Epidermal melanocyte (primary cell): Measurements from ENCODE around the gene ALK.

Experiments used
- DNase-seq: peaks from one replicate; pipeline ENCODE4 v3.0.0; 2011; ENCODE audit warnings: low spot score; ENCODE audit not compliant: insufficient read length

ALK gene

DNA sequence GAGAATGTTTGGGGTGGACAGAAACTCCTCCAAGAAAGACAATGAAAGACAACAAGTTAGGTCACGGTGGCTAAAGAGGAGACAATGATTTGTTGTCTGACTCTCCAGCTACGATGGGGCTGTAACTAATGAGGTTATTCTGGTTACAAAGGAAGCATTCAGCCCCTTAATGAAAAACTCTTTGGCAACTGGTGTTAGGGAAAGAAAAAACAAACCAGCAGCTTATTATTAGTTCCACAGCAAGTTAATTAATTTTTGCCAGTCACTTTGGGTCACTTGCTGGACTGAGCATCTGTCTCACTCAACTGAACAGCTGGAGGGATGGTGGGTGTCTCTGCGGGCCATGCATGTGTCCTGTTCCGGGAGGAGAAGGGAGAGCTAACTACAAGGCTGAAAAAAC lies 263.7 kb downstream of the ALK start:
- peak; percentile 26 for DNase-seq

DNA sequence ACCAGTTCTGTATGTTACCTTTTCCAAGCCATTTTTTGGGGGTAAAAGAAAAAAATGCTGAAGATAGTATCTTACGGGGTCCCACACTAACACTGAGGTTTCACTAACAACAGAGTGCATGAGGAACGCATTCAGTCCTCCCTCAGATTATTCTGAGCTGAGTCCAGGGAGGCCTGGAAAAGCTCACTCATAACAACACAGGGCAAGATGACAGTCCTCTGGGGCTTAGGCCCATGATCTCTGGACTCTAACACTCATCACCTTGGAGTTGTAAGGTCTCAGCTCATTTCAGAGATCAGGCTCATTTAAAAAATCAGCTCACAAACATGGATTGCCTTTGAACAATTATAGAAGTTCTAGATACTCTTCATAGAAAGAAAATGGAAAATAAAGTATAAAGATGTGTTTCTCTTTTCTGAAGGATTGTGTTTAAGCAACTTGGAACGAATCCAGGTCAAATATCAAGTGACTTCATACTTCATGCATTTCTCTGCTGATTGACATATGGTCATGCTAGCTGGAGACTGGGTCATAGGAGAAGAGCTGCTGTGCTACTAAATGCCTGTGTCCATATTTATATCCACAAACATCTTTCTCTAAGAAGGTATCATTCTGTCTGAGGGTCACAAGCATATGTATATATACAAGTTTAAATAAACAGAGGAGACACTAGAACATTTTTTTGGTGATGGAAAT lies 265.8 kb downstream of the ALK start:
- no peak for DNase-seq

DNA sequence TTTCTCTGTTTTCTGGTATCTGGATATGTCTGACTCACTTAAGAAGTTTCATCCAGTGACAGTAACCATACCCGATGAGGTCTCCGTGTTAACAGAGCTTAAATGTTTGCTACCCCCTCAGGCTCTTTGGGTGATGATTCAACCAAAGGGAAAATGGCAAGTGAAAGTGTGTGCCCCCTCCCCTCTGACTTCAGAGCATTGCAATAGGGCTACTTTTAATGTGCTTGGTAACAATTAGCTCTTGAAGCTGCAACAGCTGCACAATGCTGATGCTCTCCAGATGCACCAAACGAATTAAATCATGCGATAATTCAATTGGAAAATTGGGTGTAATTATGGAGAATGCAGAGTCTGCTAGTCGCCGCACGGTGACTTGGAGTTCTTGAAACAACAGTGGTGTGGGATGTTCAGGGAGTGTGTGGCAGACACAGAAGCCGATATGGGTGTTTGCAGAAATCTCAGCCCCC lies 270.7 kb downstream of the ALK start:
- no peak for DNase-seq

DNA sequence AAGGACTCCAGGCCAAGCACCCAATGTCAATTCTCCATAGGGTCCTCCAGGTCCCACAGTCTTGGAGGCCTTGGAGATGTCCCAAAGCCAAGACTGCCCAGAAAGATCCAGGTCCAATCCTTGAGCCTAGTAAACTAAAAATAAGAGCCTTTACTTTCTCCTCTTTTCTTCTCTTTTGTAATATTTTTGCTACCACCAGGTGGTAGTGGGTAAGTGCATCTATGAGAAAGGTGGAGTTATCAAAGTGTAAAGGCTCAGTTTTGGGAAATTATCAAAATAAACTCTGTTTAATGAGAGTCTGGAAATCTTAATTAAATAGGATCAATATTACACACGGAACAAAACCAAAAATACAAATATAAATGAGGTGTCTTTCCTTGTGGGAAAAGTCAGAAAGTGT lies 276.4 kb downstream of the ALK start:
- DNase-seq, result no peak

DNA sequence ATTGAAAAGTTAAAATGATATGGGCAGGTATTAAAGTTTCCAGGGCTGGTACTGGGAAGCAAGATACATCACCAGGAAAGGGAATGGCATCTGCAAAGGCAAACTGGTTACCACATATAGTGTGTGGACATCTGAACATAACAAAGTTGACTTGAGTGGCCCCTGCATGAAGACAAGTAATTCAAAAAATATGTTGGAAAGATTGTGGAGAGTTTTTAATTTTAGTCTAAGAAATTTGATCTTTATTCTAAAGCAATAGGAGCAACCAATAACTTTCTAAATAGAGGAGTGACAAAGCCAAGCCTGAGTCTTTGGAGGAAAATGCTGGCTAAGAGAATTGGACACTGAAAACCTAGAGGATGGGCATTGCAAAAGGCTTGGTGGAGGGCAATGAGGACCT lies 278.2 kb downstream of the ALK start:
- no peak for DNase-seq

DNA sequence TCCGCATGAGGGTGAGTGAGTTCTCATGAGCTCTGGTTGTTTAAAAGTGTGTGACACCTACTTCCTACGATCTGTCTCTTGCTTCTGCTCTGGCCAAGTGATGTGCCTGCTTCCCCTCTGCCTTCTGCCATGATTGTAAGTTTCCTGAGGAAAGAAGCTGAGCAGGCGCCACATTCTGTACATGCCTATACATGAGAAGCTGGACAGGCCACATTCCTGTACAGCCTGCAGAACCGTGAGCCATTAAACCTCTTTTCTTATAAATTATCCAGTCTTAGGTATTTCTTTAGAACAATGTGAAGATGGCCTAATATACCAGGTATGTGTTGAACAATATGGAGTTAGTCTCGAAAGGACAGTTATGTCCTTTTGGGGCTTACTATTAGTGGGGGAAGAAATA lies 281.0 kb downstream of the ALK start:
- DNase-seq, result no peak

DNA sequence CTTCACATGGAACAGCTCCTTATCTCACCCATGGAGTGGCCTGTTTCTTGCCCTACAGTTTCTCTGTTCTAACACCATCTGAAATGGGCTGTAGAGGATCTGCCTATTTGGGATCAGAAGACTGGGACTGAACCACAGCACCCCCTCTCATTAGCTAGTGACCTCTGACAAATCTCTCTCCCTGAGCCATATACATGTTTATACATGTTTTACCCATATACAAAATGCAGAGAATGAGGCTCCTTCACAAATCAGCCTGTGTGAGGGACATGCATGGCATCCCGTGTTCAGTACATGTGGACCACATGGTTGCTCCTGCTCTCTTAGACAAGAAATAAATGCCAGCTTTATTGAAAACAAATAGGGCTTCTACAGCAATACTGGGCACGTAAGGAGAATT lies 282.7 kb downstream of the ALK start:
- DNase-seq, result no peak

DNA sequence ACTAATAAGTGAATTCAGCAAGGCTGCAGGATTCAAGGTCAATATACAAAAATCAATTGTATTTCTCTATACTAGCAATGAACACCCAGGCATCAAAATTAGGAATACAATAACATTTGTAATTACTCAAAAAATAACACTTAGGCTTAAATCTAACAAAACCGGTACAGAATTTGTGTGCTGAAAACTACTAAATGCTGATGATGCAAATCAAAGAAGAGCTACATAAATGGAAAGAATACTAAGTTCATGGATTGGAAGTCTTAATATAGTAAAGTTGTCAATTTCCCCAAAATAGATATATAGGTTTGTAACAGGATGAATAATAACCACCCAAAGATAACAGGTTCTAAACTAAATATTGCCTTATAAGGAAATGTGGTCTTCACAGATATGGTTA lies 286.5 kb downstream of the ALK start:
- DNase-seq, result no peak

DNA sequence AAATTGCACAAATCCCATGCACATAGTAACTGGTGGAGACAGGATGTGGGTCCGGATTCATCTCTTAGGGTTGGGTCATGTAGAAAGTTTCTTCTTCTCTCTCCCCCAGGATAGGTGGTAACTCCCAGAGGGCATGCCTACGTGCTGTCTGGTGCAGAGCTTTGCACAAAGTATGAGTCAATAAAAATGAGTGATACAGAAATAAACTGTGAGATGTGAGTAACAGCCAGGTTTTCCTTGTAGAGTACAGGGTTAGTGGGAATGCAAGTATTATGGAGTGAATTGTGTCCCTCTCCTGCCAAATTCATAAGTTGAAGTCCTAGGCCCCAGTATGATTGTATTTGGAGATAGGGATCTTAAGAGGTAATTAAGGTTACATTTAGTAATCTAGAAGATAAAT lies 289.4 kb downstream of the ALK start:
- no peak for DNase-seq

DNA sequence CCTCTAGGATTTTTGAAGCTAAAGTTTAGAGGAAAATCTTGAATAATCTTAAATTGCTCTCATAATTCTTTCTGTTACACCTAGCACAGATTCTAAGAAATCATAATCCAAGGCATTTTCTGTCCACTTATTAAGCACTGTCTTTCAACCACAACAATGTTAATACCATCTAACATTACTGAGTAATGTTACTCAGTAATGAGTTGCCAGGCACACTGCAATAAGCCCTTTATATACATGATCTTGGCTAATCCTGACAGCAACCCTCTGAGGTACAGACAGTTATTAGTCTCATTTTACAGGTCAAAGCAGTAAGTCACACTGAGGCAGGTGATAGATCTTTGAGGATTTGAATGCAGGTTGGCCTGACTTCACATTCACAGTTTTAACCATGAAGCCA lies 291.9 kb downstream of the ALK start:
- no peak for DNase-seq

DNA sequence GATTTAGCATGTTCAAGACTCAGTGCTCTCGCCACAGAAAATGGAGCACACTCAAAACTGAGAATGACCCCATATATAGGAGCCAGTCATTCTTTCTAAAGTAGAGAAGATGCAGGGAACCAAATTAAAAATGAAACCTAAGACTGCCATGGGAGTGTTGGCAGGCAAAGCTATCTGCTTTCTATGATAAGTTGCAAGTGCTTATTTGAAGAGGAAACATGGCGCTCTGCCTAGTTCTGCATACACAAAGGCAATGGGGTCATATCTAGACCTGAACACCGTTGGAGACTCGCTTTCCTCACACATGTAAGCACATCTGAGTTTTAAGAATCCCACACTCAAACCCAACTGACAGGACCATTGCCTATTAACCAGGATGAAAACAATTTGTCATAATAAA lies 292.5 kb downstream of the ALK start:
- no peak for DNase-seq

DNA sequence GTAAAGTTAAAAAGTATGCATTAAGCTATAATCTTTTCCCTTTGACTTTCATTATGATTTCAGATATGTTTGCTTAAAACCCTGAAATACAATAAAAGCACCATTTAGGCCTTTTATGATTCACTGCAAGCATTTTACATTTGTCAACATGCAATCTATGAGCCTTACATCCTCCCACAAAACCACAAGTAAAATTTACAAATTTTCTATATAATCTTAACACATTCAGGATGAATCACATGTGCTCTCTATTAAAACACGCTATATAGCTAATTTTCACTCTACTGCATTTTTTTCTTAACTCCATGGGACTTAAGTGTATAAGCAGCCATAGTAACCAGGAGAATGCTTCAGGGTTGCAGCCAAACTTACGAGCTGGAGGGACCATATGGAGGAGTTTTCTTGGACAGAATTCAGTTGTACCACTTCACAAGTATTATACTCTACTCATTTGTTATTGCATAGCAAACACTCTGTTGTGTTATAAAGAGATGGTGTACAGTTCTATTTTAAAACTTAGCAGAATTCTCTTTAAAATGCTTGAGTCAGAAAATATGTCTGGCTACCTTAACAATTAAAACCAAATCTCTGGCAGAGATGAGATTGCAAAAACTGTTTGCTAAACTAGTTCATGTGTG lies 293.2 kb downstream of the ALK start:
- no peak for DNase-seq

DNA sequence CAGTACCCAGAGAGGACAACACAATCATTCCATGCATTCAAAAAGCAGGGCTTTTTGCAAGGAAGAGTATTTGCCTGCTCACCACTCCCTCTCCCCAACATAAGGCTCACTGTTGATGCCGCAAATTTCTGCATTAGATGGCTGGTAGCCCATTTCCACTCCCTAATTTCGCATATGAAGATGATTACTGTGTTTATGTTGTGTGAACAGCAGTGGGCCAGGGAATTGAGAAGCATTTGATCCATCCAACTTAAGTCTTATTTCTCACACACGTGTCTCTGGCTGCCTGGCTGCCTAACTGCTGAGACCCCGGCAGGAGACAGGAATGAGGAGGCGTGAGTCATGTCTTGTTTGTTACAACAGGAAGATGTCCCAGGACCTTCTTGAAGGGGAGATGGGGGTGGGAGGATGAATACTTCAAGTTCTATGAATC lies 294.1 kb downstream of the ALK start:
- no peak for DNase-seq

DNA sequence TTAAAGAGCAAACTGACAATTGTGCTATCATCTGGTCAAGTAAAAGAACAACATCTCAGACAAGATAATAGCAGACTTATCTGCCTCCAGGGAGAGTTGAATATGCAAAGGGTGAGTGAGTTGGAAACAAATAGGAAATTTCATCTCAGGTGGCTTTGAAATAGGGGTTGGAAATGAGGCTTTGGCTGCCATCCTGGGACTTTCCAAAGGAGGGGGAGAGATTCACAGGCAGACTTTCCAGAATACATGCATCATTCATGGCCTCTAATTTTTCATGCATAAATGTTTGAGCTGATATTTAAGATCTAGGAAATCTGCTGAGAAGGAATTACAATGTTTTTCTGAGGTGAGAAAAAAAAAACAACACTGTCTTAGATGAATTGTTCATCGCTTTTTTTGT lies 300.5 kb downstream of the ALK start:
- no peak for DNase-seq

DNA sequence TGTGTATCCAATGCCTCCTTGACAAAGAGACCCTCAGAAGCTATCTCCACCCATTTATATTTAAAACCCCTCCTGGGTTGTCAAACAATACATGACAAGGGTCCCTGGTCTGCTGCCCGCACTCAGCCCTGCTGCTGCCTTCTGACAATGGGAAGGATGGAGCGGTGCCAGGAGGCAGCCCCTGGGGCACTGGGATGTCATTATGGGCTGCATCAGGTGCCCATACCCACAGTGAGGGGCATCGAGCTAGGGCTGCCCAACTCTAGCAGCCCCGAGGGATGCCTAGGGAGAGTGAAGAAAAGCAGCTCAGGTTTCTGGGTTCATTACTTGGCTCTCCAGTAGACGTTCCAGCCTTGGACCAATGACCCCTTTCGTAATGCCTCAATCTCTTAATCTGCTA lies 301.7 kb downstream of the ALK start:
- DNase-seq, result no peak

DNA sequence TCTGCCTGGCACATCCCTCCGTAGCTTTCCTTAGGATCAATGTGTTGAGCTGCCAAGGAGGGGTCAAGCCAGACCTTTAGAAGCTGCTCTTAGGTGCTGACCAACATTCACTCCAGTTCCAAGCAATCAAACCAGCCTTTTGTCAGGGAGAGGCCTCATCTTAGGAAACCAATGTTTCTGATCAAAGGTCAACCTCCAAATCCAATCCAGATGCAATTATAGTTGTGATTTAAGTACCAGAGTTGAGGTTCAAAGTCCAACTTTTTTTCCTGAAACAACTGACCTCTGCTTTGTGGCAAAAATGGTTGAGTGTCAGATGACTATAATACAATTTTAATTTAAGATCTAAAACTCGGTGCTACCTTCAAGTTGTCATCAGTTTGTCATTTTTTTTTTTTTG lies 303.4 kb downstream of the ALK start:
- no peak for DNase-seq

DNA sequence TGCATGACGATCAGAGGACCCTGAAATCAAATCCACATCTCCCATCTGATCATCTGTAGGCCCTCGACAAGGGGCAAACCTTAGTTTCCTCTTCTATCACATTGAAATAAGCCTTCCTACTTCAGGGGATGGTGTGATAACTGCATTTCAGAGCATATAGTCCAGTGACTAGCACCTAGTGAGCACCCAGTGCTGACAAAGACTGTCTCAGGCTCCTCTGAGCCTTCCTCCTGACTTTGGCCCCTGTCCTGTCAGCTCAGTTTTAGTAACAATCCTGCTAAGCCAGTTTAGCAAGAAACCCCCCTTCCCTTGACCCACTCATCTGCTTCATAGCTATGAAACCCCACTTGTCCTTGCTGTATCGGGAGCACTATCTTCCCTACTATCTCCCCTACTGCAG lies 304.0 kb downstream of the ALK start:
- no peak for DNase-seq

DNA sequence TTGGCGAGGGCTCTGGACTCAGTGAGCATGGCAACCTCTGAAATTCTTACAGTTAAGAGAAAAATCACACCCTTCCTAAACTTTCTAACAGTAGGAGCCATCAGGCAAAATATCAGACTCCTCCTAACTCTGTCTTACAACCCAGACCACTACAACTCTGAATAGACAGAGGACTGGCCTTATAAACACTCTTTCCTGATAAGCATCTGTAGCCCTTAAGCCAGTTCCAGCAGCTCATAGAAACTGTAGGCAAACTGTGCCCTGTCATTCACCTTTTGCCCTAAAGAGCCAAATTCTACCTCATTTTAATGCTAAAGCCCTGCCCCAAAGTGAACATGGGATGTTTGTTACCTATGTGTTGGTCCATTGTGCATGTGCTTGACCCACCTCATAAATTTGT lies 304.8 kb downstream of the ALK start:
- no peak for DNase-seq

DNA sequence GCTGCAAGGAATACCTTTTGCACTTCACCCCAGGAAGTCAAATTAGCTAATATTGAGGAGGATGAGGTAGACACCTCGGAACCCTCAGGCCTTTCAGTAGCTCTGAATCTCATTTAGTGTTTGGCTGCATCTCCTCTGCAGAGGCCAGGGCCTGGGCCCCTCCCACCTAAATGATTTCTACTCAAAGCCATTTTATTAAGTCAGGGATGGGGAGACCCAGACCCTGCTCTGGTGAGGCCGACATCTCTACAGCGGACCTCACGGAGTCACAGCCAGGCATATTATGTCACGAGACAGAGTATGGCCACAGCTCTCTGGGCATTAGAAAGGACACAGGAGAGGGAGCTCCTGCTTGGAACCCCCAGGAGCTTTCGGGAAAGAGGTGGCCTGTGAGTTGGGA lies 305.5 kb downstream of the ALK start:
- no peak for DNase-seq

DNA sequence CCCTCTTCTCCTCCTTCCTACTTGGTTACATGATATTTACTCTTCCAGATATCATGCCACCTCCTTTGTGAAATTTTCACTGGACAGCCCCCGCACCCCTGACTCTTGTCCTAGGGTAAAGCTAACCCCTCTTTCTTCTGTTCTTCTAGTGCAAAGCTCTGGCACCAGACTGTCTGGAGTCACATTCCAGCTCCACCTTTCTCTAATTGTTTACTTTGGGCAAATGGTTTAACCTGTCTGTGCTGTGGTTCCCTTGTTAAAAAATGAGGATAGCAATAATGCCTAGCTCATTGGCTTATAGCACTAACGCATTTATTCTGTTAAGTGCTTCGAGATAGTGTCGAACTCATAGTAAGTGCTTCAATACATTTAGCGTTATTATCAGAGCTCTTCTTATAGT lies 306.2 kb downstream of the ALK start:
- DNase-seq, result no peak

DNA sequence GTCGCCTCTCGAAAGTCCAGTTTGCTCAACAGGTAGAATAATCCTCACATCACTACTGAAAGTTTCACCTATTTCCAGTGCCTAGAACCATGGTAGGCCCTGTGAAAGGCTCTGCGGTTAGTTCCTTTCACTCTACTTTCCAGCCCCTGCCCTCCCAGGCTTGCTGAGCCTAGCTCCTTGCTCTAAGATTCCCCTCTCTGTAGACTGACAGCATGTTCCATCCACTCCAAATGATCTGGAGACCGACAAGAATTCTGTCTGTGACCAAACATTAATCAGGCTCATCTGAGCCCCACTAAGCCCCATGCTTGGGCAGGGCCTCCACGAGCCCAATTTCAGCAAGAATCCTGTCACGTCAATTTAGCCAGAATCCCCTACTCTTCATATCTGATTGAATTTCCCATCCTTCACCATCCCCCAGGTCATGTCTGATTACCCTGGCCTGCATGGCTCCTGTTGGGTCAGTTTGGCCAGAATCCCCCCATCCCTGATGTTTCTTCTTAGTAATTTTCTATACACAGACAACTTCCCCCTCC lies 307.0 kb downstream of the ALK start:
- no peak for DNase-seq

DNA sequence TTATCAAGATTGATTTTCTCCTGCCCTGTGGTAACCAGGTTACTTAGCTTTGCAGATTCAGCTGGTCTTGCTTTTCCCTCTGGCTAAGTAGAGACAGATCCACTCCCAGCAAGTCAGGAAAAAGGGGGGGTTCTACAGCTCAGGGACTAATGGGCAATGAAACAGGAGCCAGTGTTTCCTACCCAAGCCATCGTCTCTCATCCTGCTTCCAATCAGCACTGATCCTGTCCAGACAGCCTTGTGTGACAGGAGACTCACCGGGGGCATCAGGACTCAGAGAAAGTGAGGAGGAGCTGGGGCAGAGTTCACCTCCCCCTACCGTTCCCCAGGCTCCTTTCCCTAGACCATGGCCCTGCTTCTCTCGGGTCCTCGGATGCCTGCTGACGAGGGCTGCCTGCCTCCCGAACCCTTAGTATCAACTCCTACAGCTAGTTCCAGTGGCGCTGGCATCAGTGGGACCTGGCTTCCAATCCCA lies 307.6 kb downstream of the ALK start:
- no peak for DNase-seq

DNA sequence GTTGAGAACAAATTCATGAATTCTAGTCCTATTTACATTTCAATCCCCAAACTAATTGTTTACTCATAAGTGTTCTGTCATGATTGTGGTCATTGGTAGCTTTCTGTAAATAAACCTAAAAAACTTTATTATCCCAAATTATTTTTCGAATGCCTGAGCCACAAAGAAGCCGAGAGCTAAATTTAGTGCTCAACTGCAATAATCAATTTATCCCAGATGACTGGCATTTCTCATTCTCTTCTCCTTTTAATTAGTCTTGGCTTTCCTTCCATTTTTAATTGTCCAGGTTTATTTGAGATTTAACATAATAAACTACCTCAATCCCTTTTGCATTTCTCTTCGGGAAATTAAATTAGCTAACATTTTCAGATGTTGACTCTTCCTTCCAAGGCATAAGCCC lies 308.3 kb downstream of the ALK start:
- DNase-seq, result no peak
